MCF 10A (cell line): Measurements from ENCODE around the gene FARSA. TPM values are rescaled to one million over a fixed set of nuclear protein-coding genes. Genes with fewer than 3 reads are reported as not detected.

Experiments used
- BruUV-seq: library from RNA; stranded (reverse); fragments of 400-500 nt; replicated peaks from 2 replicates; lab custom pipeline; 2021; lab: Mats Ljungman, UMichigan
- CTCF ChIA-PET: fragments of 300-600 bp; sonication (Branson Sonifier 250); formaldehyde crosslinking; extraction: SDS; loops from one replicate; lab custom pipeline; 2021; ENCODE audit warnings: antibody characterized with exemption, inconsistent platforms; lab: Yijun Ruan, JAX
- POLR2A ChIA-PET: fragments of 300-600, 350-650 bp; sonication (Branson Sonifier 250); formaldehyde crosslinking; extraction: SDS; loops from one replicate; lab custom pipeline; 2020; ENCODE audit warnings: antibody characterized with exemption, inconsistent platforms; lab: Yijun Ruan, JAX
- DNase-seq: peaks from one replicate; pipeline ENCODE4 v3.0.0-alpha.2; 2018; ENCODE audit not compliant: unreplicated experiment
- H3K27ac Mint-ChIP-seq: one replicate; pipeline ENCODE4 v1.8.0; 2022; ENCODE audit warnings: mild to moderate bottlenecking, low read depth, mixed read lengths; ENCODE audit not compliant: unreplicated experiment
- H3K27me3 Mint-ChIP-seq: one replicate; pipeline ENCODE4 v1.8.0; 2022; ENCODE audit warnings: mixed read lengths; ENCODE audit not compliant: insufficient read depth, unreplicated experiment
- H3K36me3 Mint-ChIP-seq: one replicate; pipeline ENCODE4 v1.8.0; 2022; ENCODE audit warnings: mild to moderate bottlenecking, moderate library complexity, mixed read lengths; ENCODE audit not compliant: insufficient read depth, unreplicated experiment
- H3K4me1 Mint-ChIP-seq: one replicate; pipeline ENCODE4 v1.8.0; 2022; ENCODE audit warnings: mixed read lengths; ENCODE audit not compliant: insufficient read depth, unreplicated experiment
- H3K4me3 Mint-ChIP-seq: one replicate; pipeline ENCODE4 v1.8.0; 2022; ENCODE audit warnings: mild to moderate bottlenecking, moderate library complexity, mixed read lengths; ENCODE audit not compliant: unreplicated experiment
- H3K9me3 Mint-ChIP-seq: one replicate; pipeline ENCODE4 v1.8.0; 2022; ENCODE audit warnings: mixed read lengths; ENCODE audit not compliant: unreplicated experiment
- intact Hi-C: fragments of 100-400 bp; cut with micrococcal nuclease; formaldehyde crosslinking; loops from 2 replicates; pipeline ENCODE4 v1.14.1; 2022
- total RNA-seq: library from RNA; stranded (reverse); gene quantifications from 2 replicates; pipeline ENCODE4 v1.2.3, GENCODE V29; 2022
- TF ChIP-seq, protein P1 (sequence below): fragments of 200-600 bp; IDR thresholded peaks from one replicate; pipeline ENCODE4 v1.8.0; 2022; ENCODE audit warnings: antibody characterized with exemption, mild to moderate bottlenecking; ENCODE audit not compliant: unreplicated experiment

Gene FARSA
- total RNA-seq, 1 experiment from 2014 or later: 107 TPM

DNA sequence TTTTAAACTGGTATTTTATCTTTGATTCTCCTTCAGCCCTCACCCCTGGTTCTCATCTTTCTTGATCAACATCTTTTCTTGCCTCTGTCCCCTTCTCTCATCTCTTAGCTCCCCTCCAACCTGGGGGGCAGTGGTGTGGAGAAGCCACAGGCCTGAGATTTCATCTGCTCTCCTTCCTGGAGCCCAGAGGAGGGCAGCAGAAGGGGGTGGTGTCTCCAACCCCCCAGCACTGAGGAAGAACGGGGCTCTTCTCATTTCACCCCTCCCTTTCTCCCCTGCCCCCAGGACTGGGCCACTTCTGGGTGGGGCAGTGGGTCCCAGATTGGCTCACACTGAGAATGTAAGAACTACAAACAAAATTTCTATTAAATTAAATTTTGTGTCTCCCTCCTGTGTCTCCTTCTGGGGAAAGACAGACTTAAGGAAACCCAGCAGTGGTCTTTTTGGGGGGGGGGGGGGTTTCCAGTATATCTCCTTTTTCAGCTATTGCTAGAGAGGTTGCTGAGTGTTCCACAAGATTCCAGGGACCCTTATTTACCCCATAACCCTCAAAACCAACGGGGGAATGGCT, 10.7 kb upstream of the FARSA start:
- ChIA-PET POLR2A (no interaction called here), CTCF (no interaction called here)
- Mint-ChIP-seq H3K4me1 (peaks cover 21% of the 10 kb centered on the region), H3K27me3 (no peaks in the 10 kb centered on the region), H3K4me3 (no peak overlapping the region), H3K27ac (no peak overlapping the region), H3K9me3 (no peaks in the 10 kb centered on the region), H3K36me3 (peaks cover 88% of the 10 kb centered on the region)
- intact Hi-C loops: no loop called here
- no peak for DNase-seq
- TF ChIP-seq, protein P1, sequence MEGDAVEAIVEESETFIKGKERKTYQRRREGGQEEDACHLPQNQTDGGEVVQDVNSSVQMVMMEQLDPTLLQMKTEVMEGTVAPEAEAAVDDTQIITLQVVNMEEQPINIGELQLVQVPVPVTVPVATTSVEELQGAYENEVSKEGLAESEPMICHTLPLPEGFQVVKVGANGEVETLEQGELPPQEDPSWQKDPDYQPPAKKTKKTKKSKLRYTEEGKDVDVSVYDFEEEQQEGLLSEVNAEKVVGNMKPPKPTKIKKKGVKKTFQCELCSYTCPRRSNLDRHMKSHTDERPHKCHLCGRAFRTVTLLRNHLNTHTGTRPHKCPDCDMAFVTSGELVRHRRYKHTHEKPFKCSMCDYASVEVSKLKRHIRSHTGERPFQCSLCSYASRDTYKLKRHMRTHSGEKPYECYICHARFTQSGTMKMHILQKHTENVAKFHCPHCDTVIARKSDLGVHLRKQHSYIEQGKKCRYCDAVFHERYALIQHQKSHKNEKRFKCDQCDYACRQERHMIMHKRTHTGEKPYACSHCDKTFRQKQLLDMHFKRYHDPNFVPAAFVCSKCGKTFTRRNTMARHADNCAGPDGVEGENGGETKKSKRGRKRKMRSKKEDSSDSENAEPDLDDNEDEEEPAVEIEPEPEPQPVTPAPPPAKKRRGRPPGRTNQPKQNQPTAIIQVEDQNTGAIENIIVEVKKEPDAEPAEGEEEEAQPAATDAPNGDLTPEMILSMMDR: no peak
- BruUV-seq: no TSS peak

DNA sequence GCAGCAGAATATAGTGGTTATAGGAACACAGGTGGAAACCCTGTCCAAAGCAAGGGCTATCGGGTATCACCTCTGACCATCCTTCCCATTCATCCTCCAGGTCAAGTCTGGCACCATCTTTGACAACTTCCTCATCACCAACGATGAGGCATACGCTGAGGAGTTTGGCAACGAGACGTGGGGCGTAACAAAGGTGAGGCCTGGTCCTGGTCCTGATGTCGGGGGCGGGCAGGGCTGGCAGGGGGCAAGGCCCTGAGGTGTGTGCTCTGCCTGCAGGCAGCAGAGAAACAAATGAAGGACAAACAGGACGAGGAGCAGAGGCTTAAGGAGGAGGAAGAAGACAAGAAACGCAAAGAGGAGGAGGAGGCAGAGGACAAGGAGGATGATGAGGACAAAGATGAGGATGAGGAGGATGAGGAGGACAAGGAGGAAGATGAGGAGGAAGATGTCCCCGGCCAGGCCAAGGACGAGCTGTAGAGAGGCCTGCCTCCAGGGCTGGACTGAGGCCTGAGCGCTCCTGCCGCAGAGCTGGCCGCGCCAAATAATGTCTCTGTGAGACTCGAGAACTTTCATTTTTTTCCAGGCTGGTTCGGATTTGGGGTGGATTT, 10.0 kb upstream of the FARSA start:
- no peak for DNase-seq
- Mint-ChIP-seq H3K4me1 (peaks cover 21% of the 10 kb centered on the region), H3K36me3 (peaks cover 88% of the 10 kb centered on the region), H3K4me3 (no peak overlapping the region), H3K27ac (no peak overlapping the region), H3K9me3 (no peaks in the 10 kb centered on the region), H3K27me3 (no peaks in the 10 kb centered on the region)
- POLR2A ChIA-PET: no interaction called here
- TF ChIP-seq, protein P1: no peak
- CTCF ChIA-PET: no interaction called here
- intact Hi-C loops: no loop called here
- no TSS peak for BruUV-seq

GRCh38 chr19:12940897-12941296, 7.4 kb upstream of the FARSA start:
- peaks cover 79% of the 10 kb centered on the region for H3K36me3 Mint-ChIP-seq
- H3K4me1 Mint-ChIP-seq: peaks cover 21% of the 10 kb centered on the region
- CTCF ChIA-PET: interaction anchor here (0.6 kb wide), 1 partner anchor 1136 kb away, joined by 3 read pairs; no protein-coding TSS in a partner anchor
- peak overlapping the region; percentile 96 for H3K4me3 Mint-ChIP-seq
- TF ChIP-seq, protein P1: no peak
- intact Hi-C loops: no loop called here
- H3K9me3 Mint-ChIP-seq: no peaks in the 10 kb centered on the region
- BruUV-seq: no TSS peak
- no peak for DNase-seq
- POLR2A ChIA-PET: no interaction called here
- no peaks in the 10 kb centered on the region for H3K27me3 Mint-ChIP-seq
- H3K27ac Mint-ChIP-seq: peak overlapping the region; percentile 96

GRCh38 chr19:12939975-12940423, 6.5 kb upstream of the FARSA start:
- H3K27me3 Mint-ChIP-seq: no peaks in the 10 kb centered on the region
- intact Hi-C loops: no loop called here
- ChIA-PET POLR2A (interaction anchor here (0.5 to 2.2 kb wide), 6 partner anchors 15 to 206 kb away, joined by 3 to 8 read pairs (median 4); partner anchors contain the start of genes DNASE2, GCDH and TRIR), CTCF (interaction anchor here (0.6 to 1.0 kb wide), 2 partner anchors 25 to 742 kb away, joined by 3 read pairs; no protein-coding TSS in a partner anchor)
- peaks cover 70% of the 10 kb centered on the region for H3K36me3 Mint-ChIP-seq
- H3K27ac Mint-ChIP-seq: peak overlapping the region; percentile 96
- no peak for DNase-seq
- BruUV-seq: no TSS peak
- TF ChIP-seq, protein P1: no peak
- peak overlapping the region; percentile 96 for H3K4me3 Mint-ChIP-seq
- H3K4me1 Mint-ChIP-seq: peaks cover 21% of the 10 kb centered on the region
- H3K9me3 Mint-ChIP-seq: no peaks in the 10 kb centered on the region
